VCaP (cell line): ENCODE measurements around the gene IGF1R.

Source experiments
- H3K27ac ChIP-seq: fragments of 450-650 bp; 2 replicates; pipeline ENCODE4 v1.5.1; 2017
- TF ChIP-seq, protein P1 (sequence below): fragments of 450-650 bp; conservative IDR thresholded peaks from 2 replicates; pipeline ENCODE4 v1.5.1; 2017; ENCODE audit warnings: mild to moderate bottlenecking, moderate library complexity

The IGF1R gene

GRCh38 chr15:98779463-98780071 lies 131.2 kb downstream of the IGF1R start:
- TF ChIP-seq, protein P1, sequence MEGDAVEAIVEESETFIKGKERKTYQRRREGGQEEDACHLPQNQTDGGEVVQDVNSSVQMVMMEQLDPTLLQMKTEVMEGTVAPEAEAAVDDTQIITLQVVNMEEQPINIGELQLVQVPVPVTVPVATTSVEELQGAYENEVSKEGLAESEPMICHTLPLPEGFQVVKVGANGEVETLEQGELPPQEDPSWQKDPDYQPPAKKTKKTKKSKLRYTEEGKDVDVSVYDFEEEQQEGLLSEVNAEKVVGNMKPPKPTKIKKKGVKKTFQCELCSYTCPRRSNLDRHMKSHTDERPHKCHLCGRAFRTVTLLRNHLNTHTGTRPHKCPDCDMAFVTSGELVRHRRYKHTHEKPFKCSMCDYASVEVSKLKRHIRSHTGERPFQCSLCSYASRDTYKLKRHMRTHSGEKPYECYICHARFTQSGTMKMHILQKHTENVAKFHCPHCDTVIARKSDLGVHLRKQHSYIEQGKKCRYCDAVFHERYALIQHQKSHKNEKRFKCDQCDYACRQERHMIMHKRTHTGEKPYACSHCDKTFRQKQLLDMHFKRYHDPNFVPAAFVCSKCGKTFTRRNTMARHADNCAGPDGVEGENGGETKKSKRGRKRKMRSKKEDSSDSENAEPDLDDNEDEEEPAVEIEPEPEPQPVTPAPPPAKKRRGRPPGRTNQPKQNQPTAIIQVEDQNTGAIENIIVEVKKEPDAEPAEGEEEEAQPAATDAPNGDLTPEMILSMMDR = peak; percentile 99
- H3K27ac ChIP-seq = peak overlapping the region; percentile 95

GRCh38 chr15:98781838-98782237 lies 133.5 kb downstream of the IGF1R start:
- peak overlapping the region; percentile 95; the same call in 1 of the 2 replicates for H3K27ac ChIP-seq
- TF ChIP-seq, protein P1 = no peak

DNA sequence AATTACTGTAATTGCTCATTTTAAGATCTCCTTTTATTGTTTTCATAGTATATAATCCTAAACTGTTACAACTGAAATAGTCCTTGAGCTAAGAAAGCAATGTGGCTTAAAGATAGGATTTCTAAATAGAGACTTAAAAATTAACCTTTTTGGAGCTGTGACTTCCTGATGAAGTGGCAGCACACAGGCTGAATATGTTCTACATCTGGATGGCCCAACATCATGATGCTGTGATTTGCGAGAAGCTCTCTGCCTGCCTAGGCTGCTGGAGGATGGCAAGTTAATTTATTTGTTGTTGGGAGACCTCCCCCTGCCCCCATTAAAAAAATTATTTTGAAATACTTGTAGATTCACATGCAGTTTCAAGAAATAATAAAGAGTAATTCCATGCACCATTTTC lies 134.5 kb downstream of the IGF1R start:
- H3K27ac ChIP-seq = peak overlapping the region; percentile 95; the same call in 1 of the 2 replicates
- TF ChIP-seq, protein P1 = no peak

DNA sequence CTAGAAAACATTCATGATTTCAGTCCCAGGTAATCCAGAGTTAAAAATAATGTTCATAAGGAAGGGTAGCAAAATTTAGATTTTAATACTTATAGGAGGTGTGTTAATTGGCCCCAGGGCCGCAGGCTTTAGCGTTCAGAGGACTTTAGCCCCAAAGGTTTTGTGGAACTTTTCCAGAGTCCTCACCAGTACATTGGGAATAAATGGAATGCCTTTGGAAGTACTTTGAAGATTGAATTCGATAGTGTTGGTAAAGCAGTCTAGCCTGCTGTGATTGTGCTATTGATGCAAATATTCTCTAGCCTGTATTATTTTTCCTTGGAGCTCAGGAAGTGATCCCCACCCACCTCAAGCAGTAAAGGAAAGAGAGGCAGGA lies 137.1 kb downstream of the IGF1R start:
- H3K27ac ChIP-seq = peak overlapping the region; percentile 95
- TF ChIP-seq, protein P1 = no peak

GRCh38 chr15:98785807-98786621 lies 137.7 kb downstream of the IGF1R start:
- TF ChIP-seq, protein P1 = no peak
- peak overlapping the region; percentile 95 for H3K27ac ChIP-seq

GRCh38 chr15:98786717-98787116 lies 138.4 kb downstream of the IGF1R start:
- TF ChIP-seq, protein P1 = no peak
- peak overlapping the region; percentile 95 for H3K27ac ChIP-seq

DNA sequence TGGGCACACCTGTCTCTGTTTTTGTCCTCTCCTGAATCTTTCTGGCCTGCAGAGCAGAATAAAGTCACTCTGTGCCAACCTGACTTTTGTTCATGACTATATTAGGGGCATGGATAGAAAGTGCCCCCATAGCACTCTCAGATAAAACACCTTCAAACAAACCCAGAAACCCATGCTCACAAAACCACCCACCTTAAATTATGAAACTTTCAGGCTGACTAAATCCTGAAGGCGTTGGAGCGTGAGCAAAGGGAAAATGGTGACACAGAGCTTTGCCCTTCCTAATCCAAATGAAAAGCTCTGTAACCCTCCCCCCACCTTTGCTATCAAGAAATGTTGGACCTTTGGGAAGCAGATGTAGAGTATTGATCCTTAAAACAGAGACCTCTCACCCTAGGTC lies 138.9 kb downstream of the IGF1R start:
- H3K27ac ChIP-seq = peak overlapping the region; percentile 95
- TF ChIP-seq, protein P1 = no peak
